Peyer's patch (tissue), 4 donors: ENCODE data around the gene RASA3. TPM values are rescaled to one million over a fixed set of nuclear protein-coding genes. Genes with fewer than 3 reads are reported as not detected.

Experiments
- DNase-seq, 3 donors: peaks; one replicate each; pipeline ENCODE4 v3.0.0-alpha.2; 2017 to 2019
- H3K27ac ChIP-seq, 4 donors: fragments of 200-600 bp; sonication (generic); one replicate each; pipeline ENCODE4 v1.5.1; 2016 to 2019
- H3K27me3 ChIP-seq, 2 donors: fragments of 200-600 bp; sonication (generic); one replicate each; pipeline ENCODE4 v1.5.1; 2019
- H3K36me3 ChIP-seq, 3 donors: fragments of 200-600 bp; sonication (generic); one replicate each; pipeline ENCODE4 v1.5.1; 2016 to 2019
- H3K4me1 ChIP-seq, 4 donors: fragments of 200-600 bp; sonication (generic); one replicate each; pipeline ENCODE4 v1.5.1; 2016 to 2019
- H3K4me3 ChIP-seq, 4 donors: fragments of 200-600 bp; sonication (generic); 1 replicate in 3 of 4; 2 replicates in 1 of 4; pipeline ENCODE4 v1.5.1; 2016 to 2019; ENCODE audit warnings: mild to moderate bottlenecking in 1 of 4
- H3K9me3 ChIP-seq, 4 donors: fragments of 200-600 bp; sonication (generic); one replicate each; pipeline ENCODE4 v1.5.1; 2016 to 2019; ENCODE audit warnings: mild to moderate bottlenecking in 1 of 4
- CTCF ChIP-seq, 6 experiments: fragments of 450-650 bp in 4 of 6; fragments of 200-600 bp in 2 of 6; sonication (generic) in 1 of 6; IDR thresholded peaks; one replicate each; pipeline ENCODE4 v1.5.1; 2017 to 2019; ENCODE audit warnings: antibody characterized with exemption in 6 of 6, mild to moderate bottlenecking in 3 of 6, moderate library complexity in 1 of 6
- POLR2A ChIP-seq, 2 donors: fragments of 450-650 bp; IDR thresholded peaks; one replicate each; pipeline ENCODE4 v1.5.1; 2017; ENCODE audit warnings: antibody characterized with exemption in 2 of 2, mild to moderate bottlenecking in 2 of 2, moderate library complexity in 2 of 2
- total RNA-seq, 4 donors: library from RNA; depleted of rRNA; stranded (reverse); fragments of >200 nt; gene quantifications; one replicate each; pipeline ENCODE4 v1.1.0, GENCODE V29; 2016

The RASA3 gene
- total RNA-seq, 4 donors from 2014 or later: 3.5 to 41.3 (median 6.9) TPM

- no peaks in the 10 kb centered on the region for H3K36me3 ChIP-seq
- TF ChIP-seq CTCF (IDR thresholded peaks at IDR 0.05) (no peak), POLR2A (IDR thresholded peaks at IDR 0.05) (no peak)
- DNase-seq: no peak
- H3K27ac ChIP-seq: peak overlapping the region in 1 of 4 donors; percentile 81
- no peaks in the 10 kb centered on the region for H3K9me3 ChIP-seq
- peaks cover 0 to 43% (median 15%) of the 10 kb centered on the region in 4 donors for H3K4me1 ChIP-seq
- no peak overlapping the region for H3K4me3 ChIP-seq
- H3K27me3 ChIP-seq: no peaks in the 10 kb centered on the region
These were observed 9.0 kb upstream of the RASA3 start for GRCh38 chr13:114141261-114141996.

- no peaks in the 10 kb centered on the region for H3K36me3 ChIP-seq
- H3K4me3 ChIP-seq: peak overlapping the region in 1 of 4 donors; percentile 13
- H3K27ac ChIP-seq: peak overlapping the region in 2 of 4 donors; percentile 58 to 81
- no peak for TF ChIP-seq CTCF (IDR thresholded peaks at IDR 0.05)
- no peak for TF ChIP-seq POLR2A (IDR thresholded peaks at IDR 0.05)
- DNase-seq: peak; percentile 41 to 76 (median 70)
- H3K9me3 ChIP-seq: no peaks in the 10 kb centered on the region
- peaks cover 0 to 43% (median 15%) of the 10 kb centered on the region in 4 donors for H3K4me1 ChIP-seq
- no peaks in the 10 kb centered on the region for H3K27me3 ChIP-seq
These were observed 8.5 kb upstream of the RASA3 start for GRCh38 chr13:114140906-114141250.

GRCh38 chr13:114140131-114140905 lies 7.9 kb upstream of the RASA3 start:
- Histone ChIP-seq H3K36me3 (no peaks in the 10 kb centered on the region), H3K4me1 (peaks cover 0 to 43% (median 15%) of the 10 kb centered on the region in 4 donors), H3K27ac (peak overlapping the region in 2 of 4 donors; percentile 58 to 81), H3K9me3 (no peaks in the 10 kb centered on the region), H3K27me3 (no peaks in the 10 kb centered on the region), H3K4me3 (peak overlapping the region in 3 of 4 donors; percentile 2 to 13 (median 10))
- no peak for TF ChIP-seq POLR2A (IDR thresholded peaks at IDR 0.05)
- no peak for TF ChIP-seq CTCF (IDR thresholded peaks at IDR 0.05)
- peak in 2 of 3 donors; percentile 40 to 62 for DNase-seq

- peaks cover 0 to 12% (median 5%) of the 10 kb centered on the region in 4 donors for H3K4me1 ChIP-seq
These were observed 4.2 kb upstream of the RASA3 start for GRCh38 chr13:114136576-114136975.

GRCh38 chr13:114135731-114136171 lies 3.3 kb upstream of the RASA3 start:
- TF ChIP-seq CTCF (IDR thresholded peaks at IDR 0.05): no peak
- no peak for TF ChIP-seq POLR2A (IDR thresholded peaks at IDR 0.05)
- peak in 1 of 3 donors; percentile 40 for DNase-seq
- Histone ChIP-seq H3K4me1 (peaks cover 0 to 12% (median 6%) of the 10 kb centered on the region in 4 donors), H3K27ac (no peak overlapping the region), H3K9me3 (no peaks in the 10 kb centered on the region), H3K4me3 (no peak overlapping the region), H3K36me3 (no peaks in the 10 kb centered on the region), H3K27me3 (no peaks in the 10 kb centered on the region)

More at GRCh38 chr13:114136576-114136975, 4.2 kb upstream of the RASA3 start:
- DNase-seq: peak in 1 of 3 donors; percentile 40
- no peaks in the 10 kb centered on the region for H3K36me3 ChIP-seq
- H3K9me3 ChIP-seq: no peaks in the 10 kb centered on the region
- no peaks in the 10 kb centered on the region for H3K27me3 ChIP-seq
- H3K27ac ChIP-seq: no peak overlapping the region
- no peak overlapping the region for H3K4me3 ChIP-seq
- TF ChIP-seq CTCF (IDR thresholded peaks at IDR 0.05) (no peak), POLR2A (IDR thresholded peaks at IDR 0.05) (no peak)
